HepG2 (cell line): ENCODE results near the gene BNIP1. TPM values are rescaled to one million over a fixed set of nuclear protein-coding genes. Genes with fewer than 3 reads are reported as not detected.

Source experiments
- ATAC-seq: fragments of 200-7000 bp; cut with Tn5 transposase; 3 replicates; pipeline ENCODE4 v1.9.1; 2020; ENCODE audit warnings: mild to moderate bottlenecking, moderate library complexity
- BruUV-seq: library from RNA; stranded (reverse); fragments of 400-500 nt; replicated peaks from 2 replicates; lab custom pipeline; 2021; lab: Mats Ljungman, UMichigan
- CTCF ChIA-PET: fragments of 300-600 bp; formaldehyde crosslinking; extraction: SDS; loops from one replicate; lab custom pipeline; 2021; ENCODE audit warnings: low total read pairs, inconsistent platforms, low intra/inter-chr PET ratio; lab: Yijun Ruan, JAX
- POLR2A ChIA-PET: fragments of 350-600 bp; sonication (Branson Sonifier 250); formaldehyde crosslinking; loops from one replicate; lab custom pipeline; 2020; ENCODE audit warnings: antibody characterized with exemption, inconsistent platforms; lab: Yijun Ruan, JAX
- DNase-seq: peaks from one replicate; pipeline ENCODE4 v3.0.0-alpha.2; 2015; ENCODE audit warnings: low spot score
- FAIRE-seq: peaks from 3 replicates; lab custom pipeline; 2011; peaks lifted over from hg19 to GRCh38; lab: Jason Lieb, UNC
- H2AFZ ChIP-seq: one replicate; pipeline ENCODE4 v1.6.1; 2011; ENCODE audit warnings: low read length, inconsistent platforms
- H3K27ac ChIP-seq: fragments of 300-600 bp; 3 replicates; pipeline ENCODE4 v1.8.0; 2011; ENCODE audit warnings: mixed run types, mild to moderate bottlenecking, mixed read lengths, low read length, inconsistent platforms; ENCODE audit not compliant: insufficient read depth; ENCODE audit errors: extremely low read length
- H3K27me3 ChIP-seq, 2 experiments: fragments of 200-600 bp in 1 of 2; 2 replicates in 1 of 2; 3 replicates in 1 of 2; pipeline versions ENCODE4 v1.6.0 to v1.8.0; 2011; ENCODE audit warnings: low read length in 2 of 2, mild to moderate bottlenecking in 2 of 2, moderate library complexity in 2 of 2, inconsistent platforms in 1 of 2; ENCODE audit not compliant: insufficient read depth in 2 of 2, control insufficient read depth in 1 of 2
- H3K36me3 ChIP-seq, 2 experiments: fragments of 200-600 bp in 1 of 2; replicated peaks in 1 of 2; 2 replicates in 1 of 2; 3 replicates in 1 of 2; pipeline versions ENCODE4 v1.5.1 to v1.8.0; 2011; ENCODE audit warnings: low read length in 2 of 2, inconsistent platforms in 1 of 2; ENCODE audit not compliant: insufficient read depth in 2 of 2, control insufficient read depth in 1 of 2
- H3K4me1 ChIP-seq: 2 replicates; pipeline ENCODE4 v1.5.1; 2012; ENCODE audit warnings: low read length, inconsistent platforms; ENCODE audit not compliant: insufficient read depth
- H3K4me2 ChIP-seq: 2 replicates; pipeline ENCODE4 v1.6.0; 2011; ENCODE audit warnings: low read depth, low read length, inconsistent platforms
- H3K4me3 ChIP-seq, 3 experiments: fragments of 200-600 bp in 1 of 3; sonication (generic), shearing (Covaris generic) in 1 of 3; replicated peaks in 1 of 3; 2 replicates each; pipeline ENCODE4 v1.5.1; 2011 to 2016; ENCODE audit warnings: low read length in 3 of 3, inconsistent platforms in 2 of 3, low read depth in 2 of 3, mild to moderate bottlenecking in 2 of 3, control low read depth in 1 of 3, mixed read lengths in 1 of 3; ENCODE audit not compliant: insufficient read depth in 1 of 3
- H3K79me2 ChIP-seq: one replicate; pipeline ENCODE4 v1.6.1; 2011; ENCODE audit warnings: low read length, inconsistent platforms; ENCODE audit not compliant: insufficient read depth
- H3K9ac ChIP-seq: 2 replicates; pipeline ENCODE4 v1.6.0; 2011; ENCODE audit warnings: mild to moderate bottlenecking, low read depth, low read length, inconsistent platforms; ENCODE audit not compliant: insufficient read depth
- H3K9me3 ChIP-seq: 2 replicates; pipeline ENCODE4 v1.5.1; 2012; ENCODE audit warnings: mild to moderate bottlenecking, low read length
- H4K20me1 ChIP-seq: 2 replicates; pipeline ENCODE4 v1.6.0; 2011; ENCODE audit warnings: inconsistent platforms, mild to moderate bottlenecking, low read length, moderate library complexity; ENCODE audit not compliant: insufficient read depth
- CREM ChIP-seq, 2 experiments: sonication (generic) in 1 of 2; formaldehyde crosslinking in 1 of 2; IDR thresholded peaks; 2 replicates each; pipeline versions ENCODE4 v1.4.0 to v1.6.1; 2016 to 2020; ENCODE audit warnings: antibody characterized with exemption in 1 of 2, mild to moderate bottlenecking in 1 of 2, missing genetic modification reagents in 1 of 2
- MLXIP ChIP-seq: sonication (generic); formaldehyde crosslinking; IDR thresholded peaks from 2 replicates; pipeline ENCODE4 v1.9.0; 2021; ENCODE audit warnings: missing genetic modification reagents, borderline replicate concordance
- ONECUT2 ChIP-seq: sonication (generic); formaldehyde crosslinking; IDR thresholded peaks from 2 replicates; pipeline ENCODE4 v1.4.0; 2020; ENCODE audit warnings: missing genetic modification reagents
- RFX5 ChIP-seq: IDR thresholded peaks from 2 replicates; pipeline ENCODE4 v1.6.1; 2011; ENCODE audit warnings: low read depth, low read length, improper control_type of control experiment
- SUZ12 ChIP-seq: fragments of 150-350 bp; IDR thresholded peaks from 2 replicates; pipeline ENCODE4 v1.6.1; 2014; ENCODE audit warnings: low read depth, low read length
- ZNF232 ChIP-seq: sonication (generic); formaldehyde crosslinking; IDR thresholded peaks from 2 replicates; pipeline ENCODE4 v1.4.0; 2020; ENCODE audit warnings: missing genetic modification reagents, borderline replicate concordance
- ZNF446 ChIP-seq: sonication (generic); formaldehyde crosslinking; IDR thresholded peaks from 2 replicates; pipeline ENCODE4 v1.5.0; 2020; ENCODE audit warnings: mild to moderate bottlenecking, missing genetic modification reagents
- ZNF614 ChIP-seq: IDR thresholded peaks from 2 replicates; pipeline ENCODE4 v1.6.1; 2018; ENCODE audit warnings: missing biosample characterization, missing genetic modification reagents, inconsistent platforms, borderline replicate concordance
- ZNF652 ChIP-seq: IDR thresholded peaks from 2 replicates; pipeline ENCODE4 v1.6.1; 2016; ENCODE audit warnings: low read depth, borderline replicate concordance
- ZNF770 ChIP-seq: sonication (generic); formaldehyde crosslinking; IDR thresholded peaks from 2 replicates; pipeline ENCODE4 v1.5.0; 2020; ENCODE audit warnings: mild to moderate bottlenecking, missing genetic modification reagents
- ZNF883 ChIP-seq: sonication (generic); formaldehyde crosslinking; IDR thresholded peaks from 2 replicates; pipeline ENCODE4 v1.5.1; 2020; ENCODE audit warnings: mild to moderate bottlenecking, missing genetic modification reagents; ENCODE audit errors: not compliant biosample characterization
- ZSCAN31 ChIP-seq: sonication (generic); formaldehyde crosslinking; IDR thresholded peaks from 2 replicates; pipeline ENCODE4 v1.5.0; 2020; ENCODE audit warnings: low read depth, mild to moderate bottlenecking, missing genetic modification reagents
- WGBS: methylation state at CpG from one replicate; pipeline ENCODE4 v1.1.6; 2017; ENCODE audit warnings: low lambda C conversion rate; 5-methylcytosine and 5-hydroxymethylcytosine counted together
- in situ Hi-C: cut with HindIII; loops from 2 replicates; pipeline ENCODE4 v1.10.0; 2017; ENCODE audit warnings: low pct_unique_long_range_greater_than_20kb; ENCODE audit not compliant: extremely low pct_ligation_motif_present
- intact Hi-C: fragments of 100-400 bp; cut with micrococcal nuclease; formaldehyde crosslinking; loops from one replicate; pipeline ENCODE4 v1.10.0; 2022; ENCODE audit not compliant: unreplicated experiment
- polyA plus RNA-seq, 8 experiments: library from polyadenylated mRNA; depleted of rRNA in 3 of 8; stranded (reverse) in 7 of 8; unstranded in 1 of 8; fragments of >200 nt; fragmentation: Illumina TruSeq in 4 of 8; extraction: Trizol in 4 of 8; gene quantifications; 2 replicates each; pipeline versions ENCODE4 v1.2.1 to v1.2.3, GENCODE V29; 2011 to 2016; ENCODE audit warnings: low read depth in 4 of 8, missing spikeins in 1 of 8, mixed read lengths in 1 of 8; ENCODE audit not compliant: insufficient read depth in 1 of 8
- total RNA-seq, 5 experiments: library from RNA; depleted of rRNA; stranded (reverse); fragments of >200 nt; fragmentation: Illumina TruSeq; extraction: Trizol; gene quantifications; 2 replicates each; pipeline ENCODE4 v1.2.3, GENCODE V29; 2016; ENCODE audit warnings: low read depth in 1 of 5
- TF ChIP-seq, protein P1 (sequence below): sonication (generic); formaldehyde crosslinking; IDR thresholded peaks from 2 replicates; pipeline ENCODE4 v1.4.0; 2020; ENCODE audit warnings: missing genetic modification reagents
- TF ChIP-seq, protein P2 (sequence below): fragments of 450-650 bp; IDR thresholded peaks from 2 replicates; pipeline ENCODE4 v1.6.1; 2016

BNIP1 gene
- total and polyA plus RNA-seq, 2 of the 13 experiments (the other 11 are each of a cell fraction or from before 2014, with no cell fraction given), result 13.2 to 16.9 TPM

DNA sequence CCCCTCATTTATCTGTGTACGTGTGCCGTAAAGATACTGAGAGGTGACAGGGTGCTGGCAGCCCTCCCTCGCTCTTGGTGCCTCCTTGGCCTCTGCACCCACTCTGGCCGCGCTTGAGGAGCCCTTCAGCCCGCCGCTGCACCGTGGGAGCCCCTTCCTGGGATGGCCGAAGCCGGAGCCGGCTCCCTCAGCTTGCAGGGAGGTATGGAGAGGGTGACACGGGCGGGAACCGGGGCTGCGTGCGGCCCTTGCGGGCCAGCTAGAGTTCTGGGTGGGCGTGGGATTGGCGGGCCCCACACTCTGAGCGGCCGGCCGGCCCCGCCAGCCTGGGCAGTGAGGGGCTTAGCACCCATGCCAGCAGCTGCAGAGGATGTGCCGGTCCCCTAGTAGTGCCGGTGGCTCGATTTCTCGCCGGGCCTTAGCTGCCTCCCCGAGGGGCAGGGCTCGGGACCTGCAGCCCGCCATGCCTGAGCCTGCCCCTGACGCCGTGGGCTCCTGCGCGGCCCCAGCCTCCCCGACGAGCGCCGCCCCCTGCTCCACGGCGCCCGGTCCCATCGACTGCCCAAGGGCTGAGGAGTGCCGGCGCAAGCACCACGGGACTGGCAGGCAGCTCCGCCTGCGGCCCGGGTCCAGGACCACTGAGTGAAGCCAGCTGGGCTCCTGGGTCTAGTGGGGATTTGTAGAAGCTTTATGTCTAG, 69.1 kb downstream of the BNIP1 start:
- H3K79me2 ChIP-seq, result no peaks in the 10 kb centered on the region
- FAIRE-seq (no peak), ATAC-seq (no peak), DNase-seq (no peak)
- no CpG with 5 or more reads among the region's 49 CpGs for WGBS
- TF ChIP-seq ZNF770 (CRISPR knock-in tag) (no peak), CREM (IDR thresholded peaks at IDR 0.05) (no peak), CREM (CRISPR knock-in tag; IDR thresholded peaks at IDR 0.05) (no peak), ZNF883 (CRISPR knock-in tag) (no peak), ZNF232 (CRISPR knock-in tag) (no peak), ONECUT2 (no peak), ZNF614 (CRISPR knock-in tag) (no peak), RFX5 (no peak), MLXIP (CRISPR knock-in tag) (no peak), ZSCAN31 (CRISPR knock-in tag) (no peak), ZNF652 (no peak), SUZ12 (no peak), ZNF446 (CRISPR knock-in tag) (no peak)
- TF ChIP-seq, protein P1, sequence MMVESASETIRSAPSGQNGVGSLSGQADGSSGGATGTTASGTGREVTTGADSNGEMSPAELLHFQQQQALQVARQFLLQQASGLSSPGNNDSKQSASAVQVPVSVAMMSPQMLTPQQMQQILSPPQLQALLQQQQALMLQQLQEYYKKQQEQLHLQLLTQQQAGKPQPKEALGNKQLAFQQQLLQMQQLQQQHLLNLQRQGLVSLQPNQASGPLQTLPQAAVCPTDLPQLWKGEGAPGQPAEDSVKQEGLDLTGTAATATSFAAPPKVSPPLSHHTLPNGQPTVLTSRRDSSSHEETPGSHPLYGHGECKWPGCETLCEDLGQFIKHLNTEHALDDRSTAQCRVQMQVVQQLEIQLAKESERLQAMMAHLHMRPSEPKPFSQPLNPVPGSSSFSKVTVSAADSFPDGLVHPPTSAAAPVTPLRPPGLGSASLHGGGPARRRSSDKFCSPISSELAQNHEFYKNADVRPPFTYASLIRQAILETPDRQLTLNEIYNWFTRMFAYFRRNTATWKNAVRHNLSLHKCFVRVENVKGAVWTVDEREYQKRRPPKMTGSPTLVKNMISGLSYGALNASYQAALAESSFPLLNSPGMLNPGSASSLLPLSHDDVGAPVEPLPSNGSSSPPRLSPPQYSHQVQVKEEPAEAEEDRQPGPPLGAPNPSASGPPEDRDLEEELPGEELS (CRISPR knock-in tag), result no peak
- TF ChIP-seq, protein P2, sequence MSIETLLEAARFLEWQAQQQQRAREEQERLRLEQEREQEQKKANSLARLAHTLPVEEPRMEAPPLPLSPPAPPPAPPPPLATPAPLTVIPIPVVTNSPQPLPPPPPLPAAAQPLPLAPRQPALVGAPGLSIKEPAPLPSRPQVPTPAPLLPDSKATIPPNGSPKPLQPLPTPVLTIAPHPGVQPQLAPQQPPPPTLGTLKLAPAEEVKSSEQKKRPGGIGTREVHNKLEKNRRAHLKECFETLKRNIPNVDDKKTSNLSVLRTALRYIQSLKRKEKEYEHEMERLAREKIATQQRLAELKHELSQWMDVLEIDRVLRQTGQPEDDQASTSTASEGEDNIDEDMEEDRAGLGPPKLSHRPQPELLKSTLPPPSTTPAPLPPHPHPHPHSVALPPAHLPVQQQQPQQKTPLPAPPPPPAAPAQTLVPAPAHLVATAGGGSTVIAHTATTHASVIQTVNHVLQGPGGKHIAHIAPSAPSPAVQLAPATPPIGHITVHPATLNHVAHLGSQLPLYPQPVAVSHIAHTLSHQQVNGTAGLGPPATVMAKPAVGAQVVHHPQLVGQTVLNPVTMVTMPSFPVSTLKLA, result no peak
- H3K27me3 ChIP-seq, result peaks cover 1 to 25% of the 10 kb centered on the region in 2 experiments; a peak in 4 of 5 replicates
- no peak overlapping the region for H2AFZ ChIP-seq
- H3K4me2 ChIP-seq, result no peak overlapping the region
- H3K36me3 ChIP-seq, result no peaks in the 10 kb centered on the region
- ChIA-PET POLR2A (no interaction called here), CTCF (no interaction called here)
- no peaks in the 10 kb centered on the region for H3K4me1 ChIP-seq
- in situ Hi-C loops (no loop called here), intact Hi-C loops (no loop called here)
- H3K9me3 ChIP-seq, result no peaks in the 10 kb centered on the region
- H4K20me1 ChIP-seq, result no peaks in the 10 kb centered on the region
- H3K9ac ChIP-seq, result no peak overlapping the region
- no peak overlapping the region for H3K4me3 ChIP-seq
- no peak overlapping the region for H3K27ac ChIP-seq
- no TSS peak for BruUV-seq
